HepG2 (cell line): ENCODE results near the gene NANOG.
"Not testable (repeated sequence)": the region's sequence is repeated elsewhere in the genome, so short reads cannot be mapped to it uniquely, and the experiment has no call there.

ENCODE experiments used
- ARHGAP35 ChIP-seq: sonication (generic); formaldehyde crosslinking; IDR thresholded peaks from 2 replicates; pipeline ENCODE4 v1.9.0; 2022; ENCODE audit warnings: mild to moderate bottlenecking, inconsistent platforms, moderate library complexity, missing genetic modification reagents, borderline replicate concordance
- CTCF ChIP-seq: sonication (generic); formaldehyde crosslinking; IDR thresholded peaks from 2 replicates; pipeline ENCODE4 v1.5.0; 2020; ENCODE audit warnings: mild to moderate bottlenecking, missing genetic modification reagents, moderate library complexity
- FOXA1 ChIP-seq, 2 experiments: fragments of 450-650 bp in 1 of 2; sonication (generic) in 1 of 2; formaldehyde crosslinking in 1 of 2; IDR thresholded peaks; 2 replicates each; pipeline versions ENCODE4 v1.4.0 to v1.6.1; 2016 to 2020; ENCODE audit warnings: missing genetic modification reagents in 1 of 2
- KDM6A ChIP-seq: IDR thresholded peaks from 2 replicates; pipeline ENCODE4 v1.6.1; 2016; ENCODE audit warnings: low read depth
- MLXIP ChIP-seq: sonication (generic); formaldehyde crosslinking; IDR thresholded peaks from 2 replicates; pipeline ENCODE4 v1.9.0; 2021; ENCODE audit warnings: missing genetic modification reagents, borderline replicate concordance
- RAD21 ChIP-seq: fragments of 450-650 bp; formaldehyde crosslinking; IDR thresholded peaks from 2 replicates; pipeline ENCODE4 v1.5.0; 2020; ENCODE audit warnings: mild to moderate bottlenecking
- ZNF101 ChIP-seq: sonication (generic); formaldehyde crosslinking; IDR thresholded peaks from 2 replicates; pipeline ENCODE4 v1.4.0; 2020; ENCODE audit warnings: mild to moderate bottlenecking, low read depth, missing genetic modification reagents, borderline replicate concordance

- TF ChIP-seq ZNF101 (CRISPR knock-in tag); RAD21 (CRISPR knock-in tag); ARHGAP35 (CRISPR knock-in tag); CTCF; FOXA1 (IDR thresholded peaks at IDR 0.05); FOXA1 (CRISPR knock-in tag; IDR thresholded peaks at IDR 0.05); KDM6A (CRISPR knock-in tag); MLXIP (CRISPR knock-in tag): not testable (repeated sequence)
Measured at GRCh38 chr12:7751941-7752922, 37.0 kb upstream of the NANOG start.
